ENCODE results near the gene ZNF18. TPM values are rescaled to one million over a fixed set of nuclear protein-coding genes. Genes with fewer than 3 reads are reported as not detected.
"Not testable (repeated sequence)": the region's sequence is repeated elsewhere in the genome, so short reads cannot be mapped to it uniquely, and the experiment has no call there.

The ZNF18 gene
- total and polyA plus RNA-seq, 2 of the 13 experiments (the other 11 are each of a cell fraction or from before 2014, with no cell fraction given): 2.4 to 5.4 TPM

GRCh38 chr17:11952610-11953009, 44.7 kb downstream of the ZNF18 start:
- H2AFZ ChIP-seq (ENCODE audit: low read length): no peak overlapping the region
- FAIRE-seq (no peak), ATAC-seq (no peak), DNase-seq (ENCODE audit: low spot score) (no peak)
- no peaks in the 10 kb centered on the region for H4K20me1 ChIP-seq (ENCODE audit: insufficient read depth, low read length)
- in situ Hi-C loops (cut with HindIII; ENCODE audit: extremely low pct_ligation_motif_present, low pct_unique_long_range_greater_than_20kb) (no loop called here), intact Hi-C loops (cut with micrococcal nuclease; ENCODE audit: unreplicated experiment) (no loop called here)
- H3K4me3 ChIP-seq (replicated peaks in 1 of 3; ENCODE audit: insufficient read depth in 1 of 3, low read depth in 2 of 3, low read length in 3 of 3): no peak overlapping the region
- POLR2A ChIA-PET: no interaction called here
- no peak overlapping the region for H3K9ac ChIP-seq (ENCODE audit: insufficient read depth, low read depth, low read length)
- no TSS peak for BruUV-seq (replicated peaks)
- no peaks in the 10 kb centered on the region for H3K36me3 ChIP-seq (replicated peaks in 1 of 2; ENCODE audit: control insufficient read depth in 1 of 2, insufficient read depth in 2 of 2, low read length in 2 of 2)
- H3K79me2 ChIP-seq (ENCODE audit: insufficient read depth, low read length): no peaks in the 10 kb centered on the region
- H3K27ac ChIP-seq (ENCODE audit: extremely low read length, insufficient read depth, low read length): no peak overlapping the region
- no peaks in the 10 kb centered on the region for H3K27me3 ChIP-seq (ENCODE audit: control insufficient read depth in 1 of 2, insufficient read depth in 2 of 2, low read length in 2 of 2)
- peaks cover 22% of the 10 kb centered on the region for H3K9me3 ChIP-seq (ENCODE audit: low read length)
- no peaks in the 10 kb centered on the region for H3K4me1 ChIP-seq (ENCODE audit: insufficient read depth, low read length)
- TF ChIP-seq FOXK2 (IDR thresholded peaks at IDR 0.05): no peak
- peak; percentile 96 for TF ChIP-seq ZNF12 (CRISPR knock-in tag; IDR thresholded peaks at IDR 0.05)
- H3K4me2 ChIP-seq (ENCODE audit: low read depth, low read length): no peak overlapping the region
- CTCF ChIA-PET (ENCODE audit: low intra/inter-chr PET ratio, low total read pairs): no interaction called here
- 69% methylated on average over 3 of the region's 3 CpGs for WGBS (ENCODE audit: low lambda C conversion rate)

GRCh38 chr17:11950771-11951519, 46.3 kb downstream of the ZNF18 start:
- in situ Hi-C loops (cut with HindIII; ENCODE audit: extremely low pct_ligation_motif_present, low pct_unique_long_range_greater_than_20kb): no loop called here
- peak; percentile 81 for TF ChIP-seq NFE2L2 (IDR thresholded peaks at IDR 0.05; ENCODE audit: low read length)
- peak; percentile 64 to 77 for TF ChIP-seq MAFK (conservative IDR thresholded peaks at IDR 0.05 in 1 of 2, IDR thresholded peaks at IDR 0.05 in 1 of 2; ENCODE audit: low read length in 2 of 2)
- peak; percentile 50; the same call in 1 of the 2 replicates for TF ChIP-seq MAFF (IDR thresholded peaks at IDR 0.05; ENCODE audit: low read depth, low read length)
- TF ChIP-seq UBTF (CRISPR knock-in tag; IDR thresholded peaks at IDR 0.05): no peak
- no peak for TF ChIP-seq MED13 (CRISPR knock-in tag; IDR thresholded peaks at IDR 0.05)
- no peak for TF ChIP-seq GMEB2 (CRISPR knock-in tag; IDR thresholded peaks at IDR 0.05; ENCODE audit: low read depth)
- H3K4me3 ChIP-seq (replicated peaks in 1 of 3; ENCODE audit: insufficient read depth in 1 of 3, low read depth in 2 of 3, low read length in 3 of 3): no peak overlapping the region
- no peak overlapping the region for H3K27ac ChIP-seq (ENCODE audit: extremely low read length, insufficient read depth, low read length)
- no peaks in the 10 kb centered on the region for H3K36me3 ChIP-seq (replicated peaks in 1 of 2; ENCODE audit: control insufficient read depth in 1 of 2, insufficient read depth in 2 of 2, low read length in 2 of 2)
- H3K4me1 ChIP-seq (ENCODE audit: insufficient read depth, low read length): no peaks in the 10 kb centered on the region
- H3K79me2 ChIP-seq (ENCODE audit: insufficient read depth, low read length): no peaks in the 10 kb centered on the region
- H4K20me1 ChIP-seq (ENCODE audit: insufficient read depth, low read length): no peaks in the 10 kb centered on the region
- 19% methylated on average over 7 of the region's 7 CpGs for WGBS (ENCODE audit: low lambda C conversion rate)
- DNase-seq (ENCODE audit: low spot score): no peak
- ChIA-PET CTCF (ENCODE audit: low intra/inter-chr PET ratio, low total read pairs) (no interaction called here), POLR2A (no interaction called here)
- peaks cover 22% of the 10 kb centered on the region for H3K9me3 ChIP-seq (ENCODE audit: low read length)
- H3K4me2 ChIP-seq (ENCODE audit: low read depth, low read length): no peak overlapping the region
- no TSS peak for BruUV-seq (replicated peaks)
- intact Hi-C loops (cut with micrococcal nuclease; ENCODE audit: unreplicated experiment): no loop called here
- no peak for FAIRE-seq
- ATAC-seq: no peak
- no peak overlapping the region for H2AFZ ChIP-seq (ENCODE audit: low read length)
- H3K27me3 ChIP-seq (ENCODE audit: control insufficient read depth in 1 of 2, insufficient read depth in 2 of 2, low read length in 2 of 2): no peaks in the 10 kb centered on the region
- no peak overlapping the region for H3K9ac ChIP-seq (ENCODE audit: insufficient read depth, low read depth, low read length)

GRCh38 chr17:11949571-11949970, 47.7 kb downstream of the ZNF18 start:
- DNase-seq (ENCODE audit: low spot score); H3K27me3 ChIP-seq (ENCODE audit: control insufficient read depth in 1 of 2, insufficient read depth in 2 of 2, low read length in 2 of 2); H3K4me1 ChIP-seq (ENCODE audit: insufficient read depth, low read length); intact Hi-C loops (cut with micrococcal nuclease; ENCODE audit: unreplicated experiment); CTCF ChIA-PET (ENCODE audit: low intra/inter-chr PET ratio, low total read pairs); in situ Hi-C loops (cut with HindIII; ENCODE audit: extremely low pct_ligation_motif_present, low pct_unique_long_range_greater_than_20kb); H4K20me1 ChIP-seq (ENCODE audit: insufficient read depth, low read length); H3K4me3 ChIP-seq (replicated peaks in 1 of 3; ENCODE audit: insufficient read depth in 1 of 3, low read depth in 2 of 3, low read length in 3 of 3); H3K9ac ChIP-seq (ENCODE audit: insufficient read depth, low read depth, low read length); POLR2A ChIA-PET; ATAC-seq; H2AFZ ChIP-seq (ENCODE audit: low read length); FAIRE-seq; H3K27ac ChIP-seq (ENCODE audit: extremely low read length, insufficient read depth, low read length); H3K4me2 ChIP-seq (ENCODE audit: low read depth, low read length); H3K36me3 ChIP-seq (replicated peaks in 1 of 2; ENCODE audit: control insufficient read depth in 1 of 2, insufficient read depth in 2 of 2, low read length in 2 of 2); BruUV-seq (replicated peaks); H3K79me2 ChIP-seq (ENCODE audit: insufficient read depth, low read length): not testable (repeated sequence)
- peaks cover 22% of the 10 kb centered on the region for H3K9me3 ChIP-seq (ENCODE audit: low read length)
- 77% methylated on average over 1 of the region's 1 CpG for WGBS (ENCODE audit: low lambda C conversion rate)

Measured in HepG2 (cell line).